Hepatocyte (in vitro differentiated cells): ENCODE results near the gene KRT86. TPM values are rescaled to one million over a fixed set of nuclear protein-coding genes. Genes with fewer than 3 reads are reported as not detected.

ENCODE experiments used
- DNase-seq: peaks from one replicate; pipeline ENCODE4 v3.0.0-alpha.2; 2016; ENCODE audit warnings: low spot score
- H2AFZ ChIP-seq: fragments of 200-600 bp; sonication (generic); 2 replicates; pipeline ENCODE4 v1.6.0; 2016; ENCODE audit warnings: antibody characterized with exemption, mild to moderate bottlenecking
- H3K27ac ChIP-seq: fragments of 200-600 bp; sonication (generic); 2 replicates; pipeline ENCODE4 v1.5.1; 2016; ENCODE audit warnings: mild to moderate bottlenecking
- H3K27me3 ChIP-seq: fragments of 200-600 bp; sonication (generic); 2 replicates; pipeline ENCODE4 v1.6.1; 2016
- H3K36me3 ChIP-seq: fragments of 200-600 bp; sonication (generic); replicated peaks from 2 replicates; pipeline ENCODE4 v1.5.1; 2016; ENCODE audit warnings: low read depth; ENCODE audit not compliant: insufficient read depth
- H3K4me1 ChIP-seq: fragments of 200-600 bp; sonication (generic); 2 replicates; pipeline ENCODE4 v1.5.1; 2016; ENCODE audit warnings: mild to moderate bottlenecking, moderate library complexity; ENCODE audit not compliant: insufficient read depth
- H3K4me2 ChIP-seq: fragments of 200-600 bp; sonication (generic); 2 replicates; pipeline ENCODE4 v1.6.0; 2016
- H3K4me3 ChIP-seq: fragments of 200-600 bp; sonication (generic); 2 replicates; pipeline ENCODE4 v1.5.1; 2016; ENCODE audit warnings: mild to moderate bottlenecking
- H3K79me2 ChIP-seq: fragments of 200-600 bp; sonication (generic); 2 replicates; pipeline ENCODE4 v1.6.0; 2017; ENCODE audit warnings: mild to moderate bottlenecking
- H3K9me2 ChIP-seq: fragments of 200-600 bp; sonication (generic); replicated peaks from 2 replicates; pipeline ENCODE4 v1.6.0; 2017; ENCODE audit warnings: mild to moderate bottlenecking; ENCODE audit not compliant: insufficient read depth
- H3K9me3 ChIP-seq: fragments of 200-600 bp; sonication (generic); 2 replicates; pipeline ENCODE4 v1.5.1; 2016; ENCODE audit warnings: low read depth, mild to moderate bottlenecking
- H4K20me1 ChIP-seq: fragments of 200-600 bp; sonication (generic); 2 replicates; pipeline ENCODE4 v1.6.0; 2016; ENCODE audit warnings: mild to moderate bottlenecking; ENCODE audit not compliant: insufficient read depth, poor library complexity, severe bottlenecking
- EZH2 ChIP-seq: fragments of 200-600 bp; sonication (generic); IDR thresholded peaks from 2 replicates; pipeline ENCODE4 v1.6.1; 2016; ENCODE audit warnings: antibody characterized with exemption, mild to moderate bottlenecking, borderline replicate concordance
- EZH2phosphoT487 ChIP-seq: fragments of 200-600 bp; sonication (generic); IDR thresholded peaks from one replicate; pipeline ENCODE4 v1.6.1; 2018; ENCODE audit warnings: antibody characterized with exemption, mild to moderate bottlenecking, low read depth, moderate library complexity; ENCODE audit not compliant: unreplicated experiment, severe bottlenecking
- WGBS: methylation state at CpG from one replicate; pipeline ENCODE4 v1.1.6; 2016; ENCODE audit warnings: low lambda C conversion rate; ENCODE audit errors: missing lambda C conversion rate; 5-methylcytosine and 5-hydroxymethylcytosine counted together
- polyA plus RNA-seq: library from polyadenylated mRNA; unstranded; fragments of >200 nt; fragmentation: Nextera tagmentation; extraction: Ambion mirVana; gene quantifications from 2 replicates; pipeline ENCODE4 v1.2.1, GENCODE V29; 2016
- total RNA-seq: library from RNA; depleted of rRNA; stranded (reverse); fragments of >200 nt; gene quantifications from 2 replicates; pipeline ENCODE4 v1.2.3, GENCODE V29; 2014
- TF ChIP-seq, protein P1 (sequence below): fragments of 200-600 bp; sonication (generic); IDR thresholded peaks from 2 replicates; pipeline ENCODE4 v1.5.1; 2016; ENCODE audit warnings: antibody characterized with exemption, mild to moderate bottlenecking; ENCODE audit not compliant: poor library complexity

KRT86 gene
- total and polyA plus RNA-seq, 2 experiments from 2014 or later: 0.40 TPM; not detected in 1

DNA sequence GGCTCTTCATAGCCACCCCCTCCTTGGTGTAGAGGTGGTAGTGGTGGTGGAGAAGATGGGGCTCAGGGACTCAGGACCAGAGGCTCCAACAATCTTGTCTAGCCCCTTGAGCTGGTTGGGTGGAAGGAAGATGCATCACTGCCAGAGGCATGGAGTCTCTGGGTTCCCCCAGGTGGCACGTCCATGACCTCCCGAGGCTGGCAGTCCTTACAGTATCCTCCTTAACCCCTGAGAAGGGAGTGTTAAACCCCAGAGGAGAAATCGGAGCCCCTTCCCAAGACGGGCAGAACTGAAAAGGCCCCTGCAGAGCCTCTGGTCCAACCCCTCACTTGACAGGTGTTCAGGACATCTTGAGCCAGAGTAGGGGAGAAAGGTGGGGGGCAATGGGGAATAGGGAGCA is 37.6 kb downstream of the KRT86 start:
- H3K4me3 ChIP-seq: no peak overlapping the region
- H3K36me3 ChIP-seq: no peaks in the 10 kb centered on the region
- no peak overlapping the region for H3K27ac ChIP-seq
- H3K9me3 ChIP-seq: no peaks in the 10 kb centered on the region
- no peaks in the 10 kb centered on the region for H3K79me2 ChIP-seq
- whole genome bisulfite sequencing: 78% methylated on average over 4 of the region's 4 CpGs
- no peak overlapping the region for H2AFZ ChIP-seq
- H4K20me1 ChIP-seq: no peaks in the 10 kb centered on the region
- no peak for DNase-seq
- peaks cover 14% of the 10 kb centered on the region for H3K27me3 ChIP-seq
- TF ChIP-seq EZH2: no peak
- TF ChIP-seq EZH2phosphoT487: no peak
- TF ChIP-seq, protein P1, sequence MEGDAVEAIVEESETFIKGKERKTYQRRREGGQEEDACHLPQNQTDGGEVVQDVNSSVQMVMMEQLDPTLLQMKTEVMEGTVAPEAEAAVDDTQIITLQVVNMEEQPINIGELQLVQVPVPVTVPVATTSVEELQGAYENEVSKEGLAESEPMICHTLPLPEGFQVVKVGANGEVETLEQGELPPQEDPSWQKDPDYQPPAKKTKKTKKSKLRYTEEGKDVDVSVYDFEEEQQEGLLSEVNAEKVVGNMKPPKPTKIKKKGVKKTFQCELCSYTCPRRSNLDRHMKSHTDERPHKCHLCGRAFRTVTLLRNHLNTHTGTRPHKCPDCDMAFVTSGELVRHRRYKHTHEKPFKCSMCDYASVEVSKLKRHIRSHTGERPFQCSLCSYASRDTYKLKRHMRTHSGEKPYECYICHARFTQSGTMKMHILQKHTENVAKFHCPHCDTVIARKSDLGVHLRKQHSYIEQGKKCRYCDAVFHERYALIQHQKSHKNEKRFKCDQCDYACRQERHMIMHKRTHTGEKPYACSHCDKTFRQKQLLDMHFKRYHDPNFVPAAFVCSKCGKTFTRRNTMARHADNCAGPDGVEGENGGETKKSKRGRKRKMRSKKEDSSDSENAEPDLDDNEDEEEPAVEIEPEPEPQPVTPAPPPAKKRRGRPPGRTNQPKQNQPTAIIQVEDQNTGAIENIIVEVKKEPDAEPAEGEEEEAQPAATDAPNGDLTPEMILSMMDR: no peak
- no peaks in the 10 kb centered on the region for H3K9me2 ChIP-seq
- peaks cover 6% of the 10 kb centered on the region for H3K4me1 ChIP-seq
- no peak overlapping the region for H3K4me2 ChIP-seq

DNA sequence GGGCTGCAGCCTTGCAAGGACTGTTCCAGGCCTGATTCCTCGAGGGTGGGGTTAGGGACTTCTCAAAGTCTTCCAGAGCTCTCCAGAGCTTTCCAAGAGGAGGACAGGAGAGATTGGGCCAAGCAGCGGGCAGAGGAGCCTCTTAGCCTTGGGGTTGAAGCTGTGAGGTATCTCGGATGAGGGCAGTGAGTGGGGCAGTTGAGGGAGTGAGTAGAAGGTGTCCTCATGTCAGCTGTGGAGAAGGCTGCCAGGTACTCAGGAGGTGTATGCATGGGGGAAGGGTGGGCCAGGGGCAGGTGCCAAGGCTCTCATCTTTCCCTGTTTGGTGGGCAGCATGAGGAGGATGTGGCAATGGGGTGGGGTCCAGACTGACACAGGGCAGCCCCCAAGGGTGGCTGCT is 39.0 kb downstream of the KRT86 start:
- H3K4me2 ChIP-seq: no peak overlapping the region
- no peaks in the 10 kb centered on the region for H3K9me3 ChIP-seq
- no peaks in the 10 kb centered on the region for H3K4me1 ChIP-seq
- H3K36me3 ChIP-seq: no peaks in the 10 kb centered on the region
- 83% methylated on average over 3 of the region's 3 CpGs for WGBS
- peaks cover 7% of the 10 kb centered on the region for H3K27me3 ChIP-seq
- TF ChIP-seq EZH2phosphoT487: no peak
- H3K79me2 ChIP-seq: no peaks in the 10 kb centered on the region
- no peak overlapping the region for H2AFZ ChIP-seq
- H3K9me2 ChIP-seq: no peaks in the 10 kb centered on the region
- no peak overlapping the region for H3K4me3 ChIP-seq
- H4K20me1 ChIP-seq: no peaks in the 10 kb centered on the region
- DNase-seq: no peak
- no peak overlapping the region for H3K27ac ChIP-seq

DNA sequence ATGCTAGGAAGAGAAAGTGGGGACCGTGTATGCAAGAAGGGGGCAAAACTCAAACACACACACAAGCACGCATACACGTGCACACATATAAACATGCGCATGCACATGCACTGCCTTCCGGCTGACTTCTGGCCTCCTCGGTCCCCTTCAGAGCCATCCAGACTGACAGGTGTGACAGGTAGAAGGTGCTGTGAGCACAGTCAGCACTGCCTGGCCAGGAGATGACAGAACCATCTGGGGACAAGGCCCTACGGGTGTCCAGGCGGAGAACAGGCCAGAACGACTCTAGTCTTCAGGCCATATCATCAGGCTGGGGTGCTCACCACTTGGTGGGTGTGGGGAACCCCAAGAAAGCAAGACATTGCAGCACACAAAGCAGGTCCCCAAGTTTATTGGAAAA is 39.5 kb downstream of the KRT86 start:
- no peaks in the 10 kb centered on the region for H3K9me3 ChIP-seq
- H3K36me3 ChIP-seq: no peaks in the 10 kb centered on the region
- H3K79me2 ChIP-seq: no peaks in the 10 kb centered on the region
- no peak overlapping the region for H3K27ac ChIP-seq
- DNase-seq: no peak
- H3K9me2 ChIP-seq: no peaks in the 10 kb centered on the region
- no peaks in the 10 kb centered on the region for H3K4me1 ChIP-seq
- no peak overlapping the region for H2AFZ ChIP-seq
- H3K4me2 ChIP-seq: no peak overlapping the region
- WGBS: 94% methylated on average over 9 of the region's 9 CpGs
- no peak overlapping the region for H3K4me3 ChIP-seq
- no peaks in the 10 kb centered on the region for H4K20me1 ChIP-seq
- peaks cover 7% of the 10 kb centered on the region for H3K27me3 ChIP-seq
- TF ChIP-seq EZH2 (no peak), EZH2phosphoT487 (no peak)
- TF ChIP-seq, protein P1: no peak

DNA sequence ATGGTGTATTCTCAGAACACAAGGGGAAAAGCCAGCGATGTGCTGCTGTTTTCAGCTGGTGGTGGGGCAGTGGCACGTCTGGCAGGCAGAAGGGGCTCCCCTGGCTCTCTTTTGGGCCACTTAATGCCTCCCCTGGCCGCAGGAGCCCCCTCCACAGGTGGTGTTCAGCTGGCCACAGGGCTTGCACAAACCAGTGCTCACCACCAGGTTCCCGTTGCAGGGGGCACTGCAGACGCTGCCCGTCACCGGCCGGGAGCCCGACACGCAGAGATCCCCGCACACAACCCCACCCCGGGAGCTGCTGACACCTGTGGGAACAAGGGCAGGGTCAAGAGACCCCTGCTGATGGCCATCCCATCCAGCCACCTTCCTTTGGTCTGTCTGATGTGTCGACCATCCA is 40.1 kb downstream of the KRT86 start:
- no peak overlapping the region for H3K27ac ChIP-seq
- DNase-seq: no peak
- H4K20me1 ChIP-seq: no peaks in the 10 kb centered on the region
- TF ChIP-seq, protein P1: no peak
- TF ChIP-seq EZH2 (no peak), EZH2phosphoT487 (no peak)
- H3K36me3 ChIP-seq: no peaks in the 10 kb centered on the region
- 85% methylated on average over 13 of the region's 13 CpGs for WGBS
- H3K9me2 ChIP-seq: no peaks in the 10 kb centered on the region
- H3K9me3 ChIP-seq: no peaks in the 10 kb centered on the region
- H3K4me2 ChIP-seq: no peak overlapping the region
- H2AFZ ChIP-seq: no peak overlapping the region
- no peaks in the 10 kb centered on the region for H3K4me1 ChIP-seq
- H3K4me3 ChIP-seq: no peak overlapping the region
- no peaks in the 10 kb centered on the region for H3K79me2 ChIP-seq
- H3K27me3 ChIP-seq: peaks cover 7% of the 10 kb centered on the region
